ENCODE data around the gene FAM184A. TPM values are rescaled to one million over a fixed set of nuclear protein-coding genes. Genes with fewer than 3 reads are reported as not detected.

Gene FAM184A
- total and polyA plus RNA-seq, 2 donors (not counting 3 experiments of a cell fraction or from before 2014, with no cell fraction given): 0.04 to 0.84 TPM

- no TSS peak for BruUV-seq (replicated peaks)
- Histone ChIP-seq H3K79me2 (ENCODE audit: control insufficient read depth, insufficient read depth, low read length) (no peaks in the 10 kb centered on the region), H2AFZ (ENCODE audit: low read depth, low read length) (no peak overlapping the region), H3K9ac (replicated peaks; ENCODE audit: extremely low read depth, insufficient read depth, low read length) (no peak overlapping the region), H3K9me3 (replicated peaks; ENCODE audit: control insufficient read depth, insufficient read depth, low read length) (no peaks in the 10 kb centered on the region), H3K4me3 (replicated peaks in 1 of 3; ENCODE audit: insufficient read depth in 1 of 3, low read depth in 1 of 3, low read length in 3 of 3) (no peak overlapping the region), H3K4me2 (ENCODE audit: insufficient read depth, low read length) (no peak overlapping the region), H3K36me3 (ENCODE audit: control insufficient read depth in 2 of 2, extremely low read depth in 1 of 2, insufficient read depth in 2 of 2, low read length in 2 of 2) (no peaks in the 10 kb centered on the region), H3K9me1 (replicated peaks; ENCODE audit: control insufficient read depth, extremely low read depth, insufficient read depth, low read length) (no peaks in the 10 kb centered on the region), H4K20me1 (replicated peaks; ENCODE audit: control insufficient read depth, extremely low read depth, insufficient read depth, low read length) (no peaks in the 10 kb centered on the region), H3K27me3 (ENCODE audit: control insufficient read depth in 2 of 2, insufficient read depth in 2 of 2, low read length in 2 of 2) (peaks cover 0 to 2% of the 10 kb centered on the region in 2 experiments), H3K4me1 (ENCODE audit: control insufficient read depth, extremely low read depth, insufficient read depth, low read length) (no peaks in the 10 kb centered on the region), H3K27ac (ENCODE audit: insufficient read depth, low read depth, low read length) (no peak overlapping the region)
- POLR2A ChIA-PET: no interaction called here
- CTCF ChIA-PET: no interaction called here
- no peak for DNase-seq (ENCODE audit: low read depth, low spot score)
- intact Hi-C loops (cut with micrococcal nuclease): no loop called here
- no peak for FAIRE-seq
- TF ChIP-seq CTCF (IDR thresholded peaks at IDR 0.05; ENCODE audit: extremely low read depth in 1 of 2, insufficient read depth in 1 of 2, low read depth in 1 of 2, low read length in 2 of 2) (no peak), FOS (IDR thresholded peaks at IDR 0.05; ENCODE audit: borderline replicate concordance, insufficient read depth, low read length) (no peak), POLR2AphosphoS5 (IDR thresholded peaks at IDR 0.05; ENCODE audit: insufficient read depth, low read depth, low read length) (no peak), POLR2A (IDR thresholded peaks at IDR 0.05; ENCODE audit: low read depth, low read length) (no peak)
- dilution Hi-C loops (cut with MboI; ENCODE audit: extremely low pct_ligation_motif_present, low sequenced_read_pairs): no loop called here
Observed at GRCh38 chr6:119066517-119066916, 11.9 kb downstream of the FAM184A start.

GRCh38 chr6:119065955-119066354 lies 12.5 kb downstream of the FAM184A start:
- ChIA-PET CTCF (interaction anchor here (0.7 kb wide), 1 partner anchor 8 kb away, joined by 3 read pairs; no protein-coding TSS in a partner anchor), POLR2A (no interaction called here)
- intact Hi-C loops (cut with micrococcal nuclease): no loop called here
- Histone ChIP-seq H3K4me3 (replicated peaks in 1 of 3; ENCODE audit: insufficient read depth in 1 of 3, low read depth in 1 of 3, low read length in 3 of 3) (no peak overlapping the region), H3K9me3 (replicated peaks; ENCODE audit: control insufficient read depth, insufficient read depth, low read length) (no peaks in the 10 kb centered on the region), H3K27ac (ENCODE audit: insufficient read depth, low read depth, low read length) (no peak overlapping the region), H3K36me3 (ENCODE audit: control insufficient read depth in 2 of 2, extremely low read depth in 1 of 2, insufficient read depth in 2 of 2, low read length in 2 of 2) (no peaks in the 10 kb centered on the region), H3K9ac (replicated peaks; ENCODE audit: extremely low read depth, insufficient read depth, low read length) (no peak overlapping the region), H3K4me1 (ENCODE audit: control insufficient read depth, extremely low read depth, insufficient read depth, low read length) (no peaks in the 10 kb centered on the region), H2AFZ (ENCODE audit: low read depth, low read length) (no peak overlapping the region), H4K20me1 (replicated peaks; ENCODE audit: control insufficient read depth, extremely low read depth, insufficient read depth, low read length) (no peaks in the 10 kb centered on the region), H3K79me2 (ENCODE audit: control insufficient read depth, insufficient read depth, low read length) (no peaks in the 10 kb centered on the region), H3K27me3 (ENCODE audit: control insufficient read depth in 2 of 2, insufficient read depth in 2 of 2, low read length in 2 of 2) (peaks cover 0 to 2% of the 10 kb centered on the region in 2 experiments), H3K4me2 (ENCODE audit: insufficient read depth, low read length) (no peak overlapping the region), H3K9me1 (replicated peaks; ENCODE audit: control insufficient read depth, extremely low read depth, insufficient read depth, low read length) (no peaks in the 10 kb centered on the region)
- no peak for DNase-seq (ENCODE audit: low read depth, low spot score)
- dilution Hi-C loops (cut with MboI; ENCODE audit: extremely low pct_ligation_motif_present, low sequenced_read_pairs): no loop called here
- TF ChIP-seq MYC (IDR thresholded peaks at IDR 0.05; ENCODE audit: low read depth, low read length) (no peak), POLR2AphosphoS5 (IDR thresholded peaks at IDR 0.05; ENCODE audit: insufficient read depth, low read depth, low read length) (no peak)
- no peak for FAIRE-seq
- BruUV-seq (replicated peaks): no TSS peak

All from endothelial cell of umbilical vein (primary cell).